Measurements from ENCODE around the gene DNAH10. TPM values are rescaled to one million over a fixed set of nuclear protein-coding genes. Genes with fewer than 3 reads are reported as not detected.

Gene DNAH10
- total RNA-seq, 1 experiment from 2014 or later: not detected

DNA sequence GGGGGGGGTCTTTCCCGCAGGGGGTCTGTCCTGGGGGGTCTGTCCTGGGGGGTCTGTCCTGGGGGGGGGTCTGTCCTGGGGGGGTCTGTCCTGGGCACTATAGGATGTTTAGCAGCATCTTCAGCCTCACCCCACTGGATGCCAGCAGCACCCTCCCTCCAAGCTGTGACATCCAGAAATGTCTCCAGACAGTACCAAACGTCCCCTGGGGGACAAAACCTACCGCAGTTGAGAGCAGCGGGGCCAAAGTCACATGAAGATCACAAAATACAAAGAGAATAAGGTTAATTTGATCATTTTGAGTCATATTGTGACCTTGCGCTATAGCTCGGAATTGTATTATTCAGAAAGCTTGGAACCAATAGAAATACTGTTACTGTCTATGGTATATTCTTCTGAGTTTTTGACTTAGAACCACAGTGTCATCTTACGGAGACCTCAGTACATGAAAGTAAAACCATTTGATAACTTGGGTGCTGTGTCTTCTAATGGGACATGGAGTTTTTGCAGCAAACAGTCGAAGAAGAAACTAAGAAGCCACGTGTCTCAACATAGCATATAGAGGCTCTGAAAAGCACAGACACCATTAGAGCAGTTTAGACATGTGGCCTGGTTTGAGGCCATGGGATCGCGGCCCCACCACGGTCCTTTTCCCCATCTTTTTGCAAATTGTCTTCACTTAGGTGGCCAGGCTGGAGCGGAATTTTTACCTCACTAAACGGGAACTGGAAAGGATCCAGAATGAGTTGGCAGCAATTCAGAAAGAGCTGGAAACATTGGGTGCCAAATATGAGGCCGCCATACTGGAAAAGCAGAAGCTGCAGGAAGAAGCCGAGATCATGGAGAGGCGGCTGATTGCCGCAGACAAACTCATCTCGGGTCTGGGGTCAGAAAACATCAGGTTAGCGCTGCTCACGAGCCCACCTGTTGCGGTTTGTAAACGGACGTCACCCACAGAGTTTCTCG lies 150.6 kb downstream of the DNAH10 start:
- Histone ChIP-seq H2AFZ (no peak overlapping the region), H3K27me3 (ENCODE audit: insufficient read depth, low read depth) (peaks cover 38% of the 10 kb centered on the region), H3K4me2 (no peak overlapping the region), H3F3A (ENCODE audit: insufficient read depth, low read depth) (peaks cover 8% of the 10 kb centered on the region; the same call in 1 of the 2 replicates), H3K9me2 (ENCODE audit: insufficient read depth) (no peaks in the 10 kb centered on the region), H3K4me1 (replicated peaks; ENCODE audit: insufficient read depth) (no peaks in the 10 kb centered on the region), H3K79me2 (ENCODE audit: low read depth) (no peaks in the 10 kb centered on the region), H3K4me3 (no peak overlapping the region), H3K27ac (no peak overlapping the region), H3K9me3 (ENCODE audit: insufficient read depth, low read depth) (no peaks in the 10 kb centered on the region), H4K20me1 (ENCODE audit: insufficient read depth) (no peaks in the 10 kb centered on the region), H3K36me3 (ENCODE audit: low read depth) (no peaks in the 10 kb centered on the region)
- CTCF ChIA-PET: no interaction called here
- no peak for TF ChIP-seq EZH2 (IDR thresholded peaks at IDR 0.05; ENCODE audit: low read depth)
- TF ChIP-seq, protein P1, sequence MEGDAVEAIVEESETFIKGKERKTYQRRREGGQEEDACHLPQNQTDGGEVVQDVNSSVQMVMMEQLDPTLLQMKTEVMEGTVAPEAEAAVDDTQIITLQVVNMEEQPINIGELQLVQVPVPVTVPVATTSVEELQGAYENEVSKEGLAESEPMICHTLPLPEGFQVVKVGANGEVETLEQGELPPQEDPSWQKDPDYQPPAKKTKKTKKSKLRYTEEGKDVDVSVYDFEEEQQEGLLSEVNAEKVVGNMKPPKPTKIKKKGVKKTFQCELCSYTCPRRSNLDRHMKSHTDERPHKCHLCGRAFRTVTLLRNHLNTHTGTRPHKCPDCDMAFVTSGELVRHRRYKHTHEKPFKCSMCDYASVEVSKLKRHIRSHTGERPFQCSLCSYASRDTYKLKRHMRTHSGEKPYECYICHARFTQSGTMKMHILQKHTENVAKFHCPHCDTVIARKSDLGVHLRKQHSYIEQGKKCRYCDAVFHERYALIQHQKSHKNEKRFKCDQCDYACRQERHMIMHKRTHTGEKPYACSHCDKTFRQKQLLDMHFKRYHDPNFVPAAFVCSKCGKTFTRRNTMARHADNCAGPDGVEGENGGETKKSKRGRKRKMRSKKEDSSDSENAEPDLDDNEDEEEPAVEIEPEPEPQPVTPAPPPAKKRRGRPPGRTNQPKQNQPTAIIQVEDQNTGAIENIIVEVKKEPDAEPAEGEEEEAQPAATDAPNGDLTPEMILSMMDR (conservative IDR thresholded peaks at IDR 0.05): no peak
- POLR2A ChIA-PET (ENCODE audit: unreplicated experiment): no interaction called here
- intact Hi-C loops (cut with micrococcal nuclease; ENCODE audit: unreplicated experiment): no loop called here
- no TSS peak for BruUV-seq (replicated peaks)
- no peak for DNase-seq

DNA sequence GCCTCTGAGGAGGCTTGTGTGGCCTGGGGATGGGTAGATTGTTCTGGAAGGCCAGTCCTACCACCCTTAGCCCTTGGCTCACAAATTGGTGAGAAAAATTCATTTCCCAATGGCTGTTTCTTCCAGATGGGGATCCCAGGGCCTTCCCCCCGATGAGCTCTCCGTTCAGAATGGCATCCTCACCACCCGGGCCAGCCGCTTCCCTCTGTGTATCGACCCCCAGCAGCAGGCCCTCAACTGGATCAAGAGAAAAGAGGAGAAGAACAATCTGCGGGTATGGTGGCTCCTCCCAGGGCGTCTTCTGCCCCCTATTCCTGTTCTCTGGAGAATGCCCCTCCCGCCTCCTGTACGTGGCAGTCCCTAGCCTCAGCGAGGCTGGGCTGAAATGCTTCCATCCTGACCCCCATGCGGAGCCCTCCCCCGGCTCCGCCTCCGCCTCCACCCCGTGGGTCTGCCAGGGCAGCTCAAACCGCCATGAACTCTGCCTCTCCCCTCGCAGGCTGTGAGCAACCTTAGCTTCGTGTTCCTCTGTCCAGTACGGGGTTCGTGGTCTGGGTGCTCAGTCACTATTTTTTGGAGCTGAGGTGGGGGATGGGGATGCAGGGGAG lies 152.7 kb downstream of the DNAH10 start:
- DNase-seq: no peak
- no TSS peak for BruUV-seq (replicated peaks)
- no peaks in the 10 kb centered on the region for H3K4me1 ChIP-seq (replicated peaks; ENCODE audit: insufficient read depth)
- no peaks in the 10 kb centered on the region for H3K9me3 ChIP-seq (ENCODE audit: insufficient read depth, low read depth)
- H3K4me3 ChIP-seq: no peak overlapping the region
- H4K20me1 ChIP-seq (ENCODE audit: insufficient read depth): no peaks in the 10 kb centered on the region
- no peak overlapping the region for H3K4me2 ChIP-seq
- POLR2A ChIA-PET (ENCODE audit: unreplicated experiment): no interaction called here
- CTCF ChIA-PET: no interaction called here
- no peak overlapping the region for H3K27ac ChIP-seq
- intact Hi-C loops (cut with micrococcal nuclease; ENCODE audit: unreplicated experiment): no loop called here
- no peak for TF ChIP-seq EZH2 (IDR thresholded peaks at IDR 0.05; ENCODE audit: low read depth)
- TF ChIP-seq, protein P1 (conservative IDR thresholded peaks at IDR 0.05): no peak
- H3K79me2 ChIP-seq (ENCODE audit: low read depth): no peaks in the 10 kb centered on the region
- H3K9me2 ChIP-seq (ENCODE audit: insufficient read depth): no peaks in the 10 kb centered on the region
- H3F3A ChIP-seq (ENCODE audit: insufficient read depth, low read depth): peaks cover 8% of the 10 kb centered on the region; the same call in 1 of the 2 replicates
- H3K27me3 ChIP-seq (ENCODE audit: insufficient read depth, low read depth): peaks cover 46% of the 10 kb centered on the region
- no peak overlapping the region for H2AFZ ChIP-seq
- no peaks in the 10 kb centered on the region for H3K36me3 ChIP-seq (ENCODE audit: low read depth)

DNA sequence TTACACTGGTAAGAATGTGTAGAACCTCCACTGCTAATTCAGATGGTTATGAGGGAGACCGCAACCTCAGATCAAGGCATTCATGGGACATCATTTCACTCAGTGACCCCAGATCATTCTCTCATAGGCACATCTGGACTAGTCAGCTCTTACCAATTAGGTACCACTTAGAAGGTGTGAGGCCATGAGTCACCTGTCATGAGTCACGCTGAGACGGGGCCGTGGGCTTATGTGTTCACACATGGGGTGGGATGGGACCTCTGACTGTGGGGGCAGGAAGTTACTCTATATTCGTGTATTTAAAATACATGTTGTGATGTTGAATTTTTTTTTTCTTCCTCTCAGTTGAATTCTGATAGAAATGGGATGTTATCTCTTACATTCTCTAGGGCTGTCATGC lies 154.6 kb downstream of the DNAH10 start:
- no peak for DNase-seq
- CTCF ChIA-PET: no interaction called here

More for the DNA sequence above, 154.6 kb downstream of the DNAH10 start:
- no peak overlapping the region for H3K4me2 ChIP-seq
- peaks cover 61% of the 10 kb centered on the region for H3K27me3 ChIP-seq (ENCODE audit: insufficient read depth, low read depth)
- intact Hi-C loops (cut with micrococcal nuclease; ENCODE audit: unreplicated experiment): no loop called here
- no peaks in the 10 kb centered on the region for H3K4me1 ChIP-seq (replicated peaks; ENCODE audit: insufficient read depth)
- TF ChIP-seq, protein P1 (conservative IDR thresholded peaks at IDR 0.05): no peak
- TF ChIP-seq EZH2 (IDR thresholded peaks at IDR 0.05; ENCODE audit: low read depth): no peak
- no peak overlapping the region for H3K4me3 ChIP-seq
- no TSS peak for BruUV-seq (replicated peaks)
- H2AFZ ChIP-seq: no peak overlapping the region
- no peaks in the 10 kb centered on the region for H3K36me3 ChIP-seq (ENCODE audit: low read depth)
- H3K9me3 ChIP-seq (ENCODE audit: insufficient read depth, low read depth): no peaks in the 10 kb centered on the region
- H4K20me1 ChIP-seq (ENCODE audit: insufficient read depth): no peaks in the 10 kb centered on the region
- no peaks in the 10 kb centered on the region for H3K9me2 ChIP-seq (ENCODE audit: insufficient read depth)
- H3F3A ChIP-seq (ENCODE audit: insufficient read depth, low read depth): no peaks in the 10 kb centered on the region
- POLR2A ChIA-PET (ENCODE audit: unreplicated experiment): no interaction called here
- H3K27ac ChIP-seq: no peak overlapping the region
- H3K79me2 ChIP-seq (ENCODE audit: low read depth): no peaks in the 10 kb centered on the region
